Measurements from ENCODE around the gene MSL1. TPM values are rescaled to one million over a fixed set of nuclear protein-coding genes. Genes with fewer than 3 reads are reported as not detected.

The MSL1 gene
- total RNA-seq, 1 donor from 2014 or later: 86.8 TPM

DNA sequence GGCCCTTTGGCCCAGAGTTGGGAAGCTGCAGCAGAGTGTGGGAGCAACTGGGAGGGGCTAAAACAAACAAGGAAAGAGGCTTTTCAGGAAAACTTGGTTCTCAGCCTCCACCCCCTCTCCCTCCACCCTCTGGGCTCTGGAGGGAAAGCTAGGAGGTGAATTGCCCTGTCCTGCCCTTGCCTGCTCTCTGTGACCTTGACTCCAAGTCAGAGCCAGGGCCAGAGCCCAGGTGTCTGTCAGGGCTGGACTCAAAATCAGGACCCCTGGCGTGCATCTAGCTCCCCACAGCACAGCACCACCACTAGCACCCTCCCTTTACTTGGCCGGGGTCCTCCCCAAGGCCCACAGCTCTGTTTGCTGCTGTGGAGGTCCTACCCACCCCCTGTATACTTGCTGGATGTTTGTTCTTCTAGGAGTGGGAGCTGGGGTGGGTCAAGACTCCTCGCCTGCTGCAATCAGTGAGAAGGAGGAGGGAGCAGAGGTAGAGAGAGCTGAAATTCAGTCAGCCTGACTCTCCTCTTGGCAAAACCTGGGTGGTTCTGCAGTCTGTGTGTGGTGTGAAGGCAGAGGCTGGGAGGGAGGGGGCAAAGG, 18.6 kb upstream of the MSL1 start:
- no peak overlapping the region for H3K4me3 Mint-ChIP-seq (ENCODE audit: unreplicated experiment)
- H3K4me1 Mint-ChIP-seq (ENCODE audit: unreplicated experiment): peaks cover 51% of the 10 kb centered on the region
- no peaks in the 10 kb centered on the region for H3K36me3 Mint-ChIP-seq (ENCODE audit: unreplicated experiment)
- no peak for DNase-seq (ENCODE audit: extremely low spot score, unreplicated experiment)
- no peaks in the 10 kb centered on the region for H3K9me3 Mint-ChIP-seq (ENCODE audit: unreplicated experiment)
- TF ChIP-seq, protein P1, sequence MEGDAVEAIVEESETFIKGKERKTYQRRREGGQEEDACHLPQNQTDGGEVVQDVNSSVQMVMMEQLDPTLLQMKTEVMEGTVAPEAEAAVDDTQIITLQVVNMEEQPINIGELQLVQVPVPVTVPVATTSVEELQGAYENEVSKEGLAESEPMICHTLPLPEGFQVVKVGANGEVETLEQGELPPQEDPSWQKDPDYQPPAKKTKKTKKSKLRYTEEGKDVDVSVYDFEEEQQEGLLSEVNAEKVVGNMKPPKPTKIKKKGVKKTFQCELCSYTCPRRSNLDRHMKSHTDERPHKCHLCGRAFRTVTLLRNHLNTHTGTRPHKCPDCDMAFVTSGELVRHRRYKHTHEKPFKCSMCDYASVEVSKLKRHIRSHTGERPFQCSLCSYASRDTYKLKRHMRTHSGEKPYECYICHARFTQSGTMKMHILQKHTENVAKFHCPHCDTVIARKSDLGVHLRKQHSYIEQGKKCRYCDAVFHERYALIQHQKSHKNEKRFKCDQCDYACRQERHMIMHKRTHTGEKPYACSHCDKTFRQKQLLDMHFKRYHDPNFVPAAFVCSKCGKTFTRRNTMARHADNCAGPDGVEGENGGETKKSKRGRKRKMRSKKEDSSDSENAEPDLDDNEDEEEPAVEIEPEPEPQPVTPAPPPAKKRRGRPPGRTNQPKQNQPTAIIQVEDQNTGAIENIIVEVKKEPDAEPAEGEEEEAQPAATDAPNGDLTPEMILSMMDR (IDR thresholded peaks at IDR 0.05): no peak
- H3K27me3 Mint-ChIP-seq (ENCODE audit: unreplicated experiment): no peaks in the 10 kb centered on the region
- no peak overlapping the region for H3K27ac Mint-ChIP-seq (ENCODE audit: unreplicated experiment)

DNA sequence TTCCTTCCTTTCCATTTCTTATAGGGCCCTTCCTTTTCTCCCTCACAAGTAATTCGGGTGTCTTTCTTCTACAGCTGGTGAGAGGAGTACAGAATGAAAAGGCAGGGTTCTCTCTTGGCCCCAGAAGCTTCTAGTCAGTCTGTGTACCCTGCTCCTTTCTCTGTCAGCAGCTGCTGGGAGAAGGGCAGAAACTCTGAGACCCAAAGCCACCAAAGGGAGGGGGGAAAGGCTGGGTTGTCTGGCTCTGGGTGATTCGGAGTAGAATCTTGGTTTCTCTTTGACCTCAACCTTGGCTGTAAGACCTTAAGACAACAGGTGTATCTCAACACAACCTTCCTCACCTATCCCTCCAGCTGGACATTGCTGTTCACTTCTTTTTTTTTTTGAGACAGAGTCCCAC, 18.1 kb upstream of the MSL1 start:
- no peak overlapping the region for H3K4me3 Mint-ChIP-seq (ENCODE audit: unreplicated experiment)
- peaks cover 49% of the 10 kb centered on the region for H3K4me1 Mint-ChIP-seq (ENCODE audit: unreplicated experiment)
- TF ChIP-seq, protein P1 (IDR thresholded peaks at IDR 0.05): no peak
- no peaks in the 10 kb centered on the region for H3K27me3 Mint-ChIP-seq (ENCODE audit: unreplicated experiment)
- DNase-seq (ENCODE audit: extremely low spot score, unreplicated experiment): no peak
- no peak overlapping the region for H3K27ac Mint-ChIP-seq (ENCODE audit: unreplicated experiment)
- H3K36me3 Mint-ChIP-seq (ENCODE audit: unreplicated experiment): no peaks in the 10 kb centered on the region
- H3K9me3 Mint-ChIP-seq (ENCODE audit: unreplicated experiment): no peaks in the 10 kb centered on the region

DNA sequence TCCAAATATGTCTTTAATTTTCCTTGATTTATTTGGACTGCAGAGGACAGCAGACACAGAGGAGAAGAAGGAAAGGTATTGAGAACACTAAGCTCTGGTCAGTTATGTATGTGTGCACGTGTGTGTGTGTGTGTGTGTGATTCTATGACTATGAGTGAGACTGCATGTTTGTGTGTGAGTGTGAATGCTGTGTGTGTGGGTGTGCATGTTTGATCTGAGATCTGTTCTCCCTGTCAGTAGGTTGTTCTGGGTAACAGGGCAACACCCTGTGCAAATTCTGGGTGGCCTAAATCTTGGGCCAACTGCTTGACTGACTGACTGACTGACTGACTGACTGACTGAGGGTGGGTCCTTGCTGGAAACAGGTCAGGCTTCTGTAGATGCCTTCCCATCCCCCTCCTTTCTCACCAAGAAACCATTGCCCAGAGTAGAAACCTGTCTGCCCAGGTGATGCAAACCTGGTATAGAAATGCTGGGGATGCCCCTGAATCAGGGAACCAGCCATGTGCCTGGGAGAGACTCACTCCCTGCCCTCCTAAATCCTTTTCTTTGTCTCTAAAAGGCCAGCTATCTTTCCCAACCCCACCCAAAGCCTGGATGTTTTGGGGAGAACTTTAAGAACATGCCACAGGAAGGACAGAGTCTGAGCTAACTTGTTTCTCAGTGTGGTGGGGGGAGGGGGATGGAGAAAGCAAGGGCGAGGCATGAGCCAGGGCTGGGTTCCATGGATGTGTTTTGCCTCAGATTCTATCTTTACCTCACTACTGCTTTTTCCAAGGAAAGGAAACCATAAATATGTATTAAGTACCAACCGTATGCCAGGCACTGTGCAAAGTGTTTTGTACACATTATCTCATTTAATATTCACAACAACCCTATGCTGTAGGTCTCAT, 16.9 kb upstream of the MSL1 start:
- no peaks in the 10 kb centered on the region for H3K27me3 Mint-ChIP-seq (ENCODE audit: unreplicated experiment)
- TF ChIP-seq, protein P1 (IDR thresholded peaks at IDR 0.05): no peak
- H3K4me1 Mint-ChIP-seq (ENCODE audit: unreplicated experiment): peaks cover 38% of the 10 kb centered on the region
- no peak overlapping the region for H3K4me3 Mint-ChIP-seq (ENCODE audit: unreplicated experiment)
- no peaks in the 10 kb centered on the region for H3K9me3 Mint-ChIP-seq (ENCODE audit: unreplicated experiment)
- no peaks in the 10 kb centered on the region for H3K36me3 Mint-ChIP-seq (ENCODE audit: unreplicated experiment)
- no peak for DNase-seq (ENCODE audit: extremely low spot score, unreplicated experiment)
- no peak overlapping the region for H3K27ac Mint-ChIP-seq (ENCODE audit: unreplicated experiment)

DNA sequence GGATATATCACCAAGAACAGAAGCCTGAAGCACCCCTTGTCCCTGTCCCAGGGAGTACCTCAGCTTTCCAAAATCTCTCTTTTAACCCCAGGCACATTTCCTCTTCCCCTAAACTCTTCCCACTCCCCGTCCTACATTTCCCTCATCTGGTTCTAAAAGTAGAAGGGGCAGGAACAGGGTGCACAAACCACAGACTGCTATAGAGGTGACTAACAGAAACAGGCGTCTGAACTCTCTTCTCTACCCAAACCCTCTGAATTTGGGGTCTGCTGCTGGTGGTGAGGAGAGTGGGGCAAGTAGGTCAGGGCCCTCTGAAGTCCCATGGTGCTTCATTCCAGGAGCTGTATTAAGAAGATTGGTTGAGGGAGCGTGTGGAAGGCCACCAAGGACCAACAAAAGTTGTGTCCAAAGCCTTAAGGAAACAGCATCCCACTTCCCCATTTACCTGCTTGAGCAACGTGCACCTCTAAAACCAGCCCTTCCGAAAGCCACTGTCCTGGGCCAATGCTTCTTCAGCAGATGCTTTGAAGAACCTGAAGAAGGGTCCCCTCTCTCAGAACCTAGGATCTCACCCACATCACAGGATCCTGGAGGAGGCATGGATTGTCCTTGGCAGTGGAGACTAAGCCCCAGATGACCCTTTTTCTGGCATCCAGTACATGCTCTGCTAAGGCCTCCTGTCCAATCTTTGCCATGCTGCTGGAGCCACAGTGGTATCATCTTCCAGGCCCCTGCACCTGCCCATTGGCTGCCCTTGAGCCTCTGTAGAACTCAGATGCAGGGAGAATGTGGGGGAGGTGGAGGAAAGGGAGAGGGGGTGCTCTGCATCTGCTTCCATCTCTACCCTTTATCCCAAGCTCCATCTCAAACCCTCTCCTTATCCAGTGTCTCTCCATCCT, 15.7 kb upstream of the MSL1 start:
- H3K9me3 Mint-ChIP-seq (ENCODE audit: unreplicated experiment): no peaks in the 10 kb centered on the region
- no peak for DNase-seq (ENCODE audit: extremely low spot score, unreplicated experiment)
- no peak overlapping the region for H3K27ac Mint-ChIP-seq (ENCODE audit: unreplicated experiment)
- no peaks in the 10 kb centered on the region for H3K36me3 Mint-ChIP-seq (ENCODE audit: unreplicated experiment)
- H3K4me1 Mint-ChIP-seq (ENCODE audit: unreplicated experiment): peaks cover 33% of the 10 kb centered on the region
- TF ChIP-seq, protein P1 (IDR thresholded peaks at IDR 0.05): no peak
- no peaks in the 10 kb centered on the region for H3K27me3 Mint-ChIP-seq (ENCODE audit: unreplicated experiment)
- no peak overlapping the region for H3K4me3 Mint-ChIP-seq (ENCODE audit: unreplicated experiment)

All from osteocyte (in vitro differentiated cells).